ENCODE data around the gene PRKG1. TPM values are rescaled to one million over a fixed set of nuclear protein-coding genes. Genes with fewer than 3 reads are reported as not detected.
"Not testable (repeated sequence)": the region's sequence is repeated elsewhere in the genome, so short reads cannot be mapped to it uniquely, and the experiment has no call there.

The PRKG1 gene
- polyA plus RNA-seq, 1 donor from 2014 or later: 0.36 TPM

DNA sequence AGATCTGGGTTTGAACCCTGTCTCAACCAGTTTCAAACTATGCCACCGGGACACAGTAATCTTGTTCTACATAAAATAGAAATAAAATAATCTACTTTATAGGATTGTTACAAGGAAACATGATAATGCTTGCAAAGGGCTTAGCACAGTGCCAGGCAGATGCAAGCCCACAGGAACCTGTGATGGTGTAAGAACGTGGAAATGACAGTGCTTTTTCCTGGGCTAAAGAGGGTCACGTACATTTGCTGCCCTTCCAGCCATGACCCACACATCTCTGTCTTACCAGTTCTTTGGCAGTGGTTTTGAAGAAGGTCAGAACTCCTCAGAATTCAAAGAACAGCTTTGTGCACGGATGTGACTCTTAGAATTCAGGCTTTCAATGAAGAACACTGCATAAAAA, 342.2 kb downstream of the PRKG1 start:
- Mint-ChIP-seq H3K27me3 (no peaks in the 10 kb centered on the region), H3K36me3 (no peaks in the 10 kb centered on the region), H3K27ac (no peak overlapping the region), H3K4me1 (peaks cover 0 to under 1% (median 0%) of the 10 kb centered on the region in 3 donors), H3K9me3 (no peaks in the 10 kb centered on the region), H3K4me3 (no peak overlapping the region)

GRCh38 chr10:51419196-51420093, 345.2 kb downstream of the PRKG1 start:
- Mint-ChIP-seq H3K4me3 (no peak overlapping the region), H3K4me1 (peaks cover 0 to 2% (median 0%) of the 10 kb centered on the region in 3 donors), H3K36me3 (no peaks in the 10 kb centered on the region), H3K27me3 (no peaks in the 10 kb centered on the region), H3K27ac (no peak overlapping the region), H3K9me3 (no peaks in the 10 kb centered on the region)

- no peaks in the 10 kb centered on the region for H3K27me3 Mint-ChIP-seq
- H3K27ac Mint-ChIP-seq: no peak overlapping the region
- no peak overlapping the region for H3K4me3 Mint-ChIP-seq
- H3K4me1 Mint-ChIP-seq: peaks cover 0 to 2% (median 0%) of the 10 kb centered on the region in 3 donors
- H3K36me3 Mint-ChIP-seq: no peaks in the 10 kb centered on the region
- H3K9me3 Mint-ChIP-seq: no peaks in the 10 kb centered on the region
These were observed 347.6 kb downstream of the PRKG1 start for GRCh38 chr10:51421853-51422252.

DNA sequence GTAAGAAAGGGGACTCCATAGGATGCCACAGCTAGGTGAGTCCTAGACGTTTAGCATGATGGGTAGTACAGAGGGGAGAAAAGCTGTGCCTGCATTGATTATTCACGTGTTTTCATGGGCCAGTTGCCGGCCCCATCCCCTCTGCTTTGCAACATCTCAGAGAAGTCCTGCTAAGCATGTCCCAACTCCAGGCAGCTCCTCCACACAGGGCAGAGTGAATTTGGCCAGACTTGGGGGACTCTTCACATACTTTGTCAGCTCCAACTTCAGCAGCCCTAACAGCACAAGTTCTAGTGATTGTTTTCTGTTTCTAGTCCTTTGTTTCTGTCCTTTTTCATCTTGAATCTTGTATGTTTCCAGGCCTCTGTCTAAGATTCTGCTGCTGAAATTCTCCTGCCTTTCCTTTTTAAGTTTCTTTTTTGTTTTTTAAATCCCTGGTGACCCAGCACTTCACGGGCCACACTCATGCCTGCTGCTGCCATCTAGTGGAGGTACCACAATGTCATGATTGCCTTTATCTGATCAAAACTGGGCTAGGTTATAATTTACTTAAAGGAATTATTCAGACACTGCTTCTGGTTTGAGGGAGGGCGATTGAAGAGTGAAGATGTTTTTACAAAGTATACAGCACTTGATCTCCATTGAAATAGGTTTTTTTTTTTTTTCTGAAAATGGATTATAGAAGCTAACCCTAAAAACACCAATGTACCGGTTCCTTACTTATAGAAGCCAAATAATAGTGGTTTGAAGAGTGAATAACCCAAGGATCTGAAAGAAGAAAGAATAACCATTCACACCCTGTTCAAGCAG, 348.2 kb downstream of the PRKG1 start:
- Mint-ChIP-seq H3K27me3 (no peaks in the 10 kb centered on the region), H3K4me3 (no peak overlapping the region), H3K36me3 (no peaks in the 10 kb centered on the region), H3K4me1 (peaks cover 0 to 2% (median 0%) of the 10 kb centered on the region in 3 donors), H3K9me3 (no peaks in the 10 kb centered on the region), H3K27ac (no peak overlapping the region)

DNA sequence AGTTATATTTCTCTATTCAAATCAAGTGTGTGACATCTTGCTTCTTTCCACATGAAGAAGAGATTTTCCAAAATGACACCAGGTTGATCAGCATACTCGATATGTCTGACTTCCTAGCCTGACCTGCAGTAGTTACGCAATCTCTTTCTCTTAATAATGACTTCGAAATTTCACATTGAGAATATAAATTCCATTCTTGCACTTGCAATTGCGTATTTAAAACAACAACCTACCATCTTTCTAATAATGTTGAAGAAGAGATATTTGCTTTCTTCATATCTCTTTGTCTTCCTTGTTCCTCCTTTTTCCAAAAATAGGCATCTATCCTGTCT, 348.8 kb downstream of the PRKG1 start:
- no peaks in the 10 kb centered on the region for H3K36me3 Mint-ChIP-seq
- H3K27ac Mint-ChIP-seq: no peak overlapping the region
- H3K9me3 Mint-ChIP-seq: no peaks in the 10 kb centered on the region
- H3K4me3 Mint-ChIP-seq: no peak overlapping the region
- peaks cover 0 to 2% (median 0%) of the 10 kb centered on the region in 3 donors for H3K4me1 Mint-ChIP-seq
- H3K27me3 Mint-ChIP-seq: no peaks in the 10 kb centered on the region

DNA sequence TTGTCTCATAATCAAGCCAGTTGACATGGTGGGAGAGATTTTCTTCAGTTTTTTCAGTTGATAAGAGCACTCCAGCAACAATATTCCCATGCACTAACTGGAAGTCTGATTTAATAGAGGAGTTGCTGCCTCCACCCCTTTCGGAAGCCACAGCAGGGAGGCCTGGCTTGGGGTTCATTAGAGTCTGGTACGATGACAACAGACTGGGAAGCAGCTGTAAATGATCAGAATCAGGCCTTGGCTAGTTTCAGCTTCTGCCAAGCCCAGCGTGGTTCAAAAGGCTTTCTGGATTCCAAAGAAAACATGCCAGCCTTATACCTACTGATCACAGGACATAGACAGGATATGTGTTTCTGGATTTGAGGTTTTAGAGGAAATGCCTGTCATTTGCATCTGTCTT, 351.1 kb downstream of the PRKG1 start:
- H3K4me1 Mint-ChIP-seq: peaks cover 0 to 4% (median 0%) of the 10 kb centered on the region in 3 donors
- H3K27ac Mint-ChIP-seq: no peak overlapping the region
- no peaks in the 10 kb centered on the region for H3K9me3 Mint-ChIP-seq
- H3K27me3 Mint-ChIP-seq: no peaks in the 10 kb centered on the region
- peaks cover 2% of the 10 kb centered on the region for H3K36me3 Mint-ChIP-seq
- H3K4me3 Mint-ChIP-seq: no peak overlapping the region

- Mint-ChIP-seq H3K27me3 (no peaks in the 10 kb centered on the region), H3K4me1 (peaks cover 0 to 2% (median 0%) of the 10 kb centered on the region in 3 donors), H3K9me3 (no peaks in the 10 kb centered on the region), H3K36me3 (peaks cover 2% of the 10 kb centered on the region), H3K4me3 (no peak overlapping the region), H3K27ac (no peak overlapping the region)
These were observed 353.5 kb downstream of the PRKG1 start for GRCh38 chr10:51427758-51428157.

GRCh38 chr10:51430506-51430905, 356.2 kb downstream of the PRKG1 start:
- no peaks in the 10 kb centered on the region for H3K9me3 Mint-ChIP-seq
- H3K4me1 Mint-ChIP-seq: peaks cover 0 to 2% (median 0%) of the 10 kb centered on the region in 3 donors
- H3K4me3 Mint-ChIP-seq: no peak overlapping the region
- no peak overlapping the region for H3K27ac Mint-ChIP-seq
- H3K27me3 Mint-ChIP-seq: no peaks in the 10 kb centered on the region
- H3K36me3 Mint-ChIP-seq: peaks cover 2% of the 10 kb centered on the region

DNA sequence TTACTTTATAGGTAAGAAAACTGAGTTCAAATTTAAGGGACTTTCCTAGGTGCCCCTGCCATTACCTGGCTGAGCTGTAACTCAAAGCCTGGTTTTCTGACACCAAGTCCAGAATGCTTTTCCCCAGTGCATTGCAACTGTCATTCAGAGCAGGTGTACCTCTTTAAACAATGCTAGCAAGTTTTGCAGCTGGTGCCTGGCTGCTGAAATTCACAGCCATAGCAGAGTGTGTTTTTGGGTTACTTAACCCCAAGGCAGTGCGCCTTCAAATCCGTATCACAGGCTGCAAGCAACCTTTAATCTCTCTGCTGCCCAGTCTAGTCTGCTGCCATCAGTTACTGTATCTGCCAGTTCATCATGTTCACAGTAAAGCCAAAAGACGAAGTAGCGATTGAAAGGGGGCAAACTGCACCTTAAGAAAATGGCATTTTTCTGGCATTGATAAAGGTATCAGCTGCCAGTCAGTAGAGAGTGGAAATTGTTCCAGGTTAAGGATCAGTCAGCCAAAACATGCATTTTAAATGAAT, 359.7 kb downstream of the PRKG1 start:
- Mint-ChIP-seq H3K4me3 (no peak overlapping the region), H3K27me3 (no peaks in the 10 kb centered on the region), H3K27ac (no peak overlapping the region), H3K4me1 (peaks cover 0 to 2% (median 0%) of the 10 kb centered on the region in 3 donors), H3K9me3 (no peaks in the 10 kb centered on the region), H3K36me3 (peaks cover 2% of the 10 kb centered on the region)

GRCh38 chr10:51436805-51437204, 362.5 kb downstream of the PRKG1 start:
- Mint-ChIP-seq H3K27ac (no peak overlapping the region), H3K27me3 (no peaks in the 10 kb centered on the region), H3K4me3 (no peak overlapping the region), H3K36me3 (no peaks in the 10 kb centered on the region), H3K4me1 (peaks cover 0 to 1% (median 0%) of the 10 kb centered on the region in 3 donors), H3K9me3 (no peaks in the 10 kb centered on the region)

DNA sequence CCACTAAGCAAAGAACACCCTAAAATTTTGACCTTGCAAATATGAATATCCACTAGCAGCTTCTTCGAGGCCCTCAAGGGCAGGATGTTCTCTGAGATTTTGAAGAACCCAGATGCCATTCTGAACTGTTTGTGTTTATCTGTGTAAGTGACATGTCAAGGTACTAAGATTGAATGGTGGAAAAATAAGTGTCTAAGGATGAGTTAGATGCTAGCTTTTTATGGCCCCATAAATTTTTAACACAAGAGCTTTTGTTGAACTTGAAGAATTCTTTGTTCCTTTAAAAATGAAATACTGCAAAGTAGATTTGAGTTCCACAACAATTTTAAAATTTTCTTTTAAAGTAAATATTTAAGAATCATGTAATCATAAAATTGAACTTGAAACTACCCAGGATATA, 365.4 kb downstream of the PRKG1 start:
- no peaks in the 10 kb centered on the region for H3K27me3 Mint-ChIP-seq
- H3K36me3 Mint-ChIP-seq: no peaks in the 10 kb centered on the region
- H3K4me3 Mint-ChIP-seq: no peak overlapping the region
- H3K27ac Mint-ChIP-seq: no peak overlapping the region
- peaks cover 0 to 1% (median 0%) of the 10 kb centered on the region in 3 donors for H3K4me1 Mint-ChIP-seq
- no peaks in the 10 kb centered on the region for H3K9me3 Mint-ChIP-seq

DNA sequence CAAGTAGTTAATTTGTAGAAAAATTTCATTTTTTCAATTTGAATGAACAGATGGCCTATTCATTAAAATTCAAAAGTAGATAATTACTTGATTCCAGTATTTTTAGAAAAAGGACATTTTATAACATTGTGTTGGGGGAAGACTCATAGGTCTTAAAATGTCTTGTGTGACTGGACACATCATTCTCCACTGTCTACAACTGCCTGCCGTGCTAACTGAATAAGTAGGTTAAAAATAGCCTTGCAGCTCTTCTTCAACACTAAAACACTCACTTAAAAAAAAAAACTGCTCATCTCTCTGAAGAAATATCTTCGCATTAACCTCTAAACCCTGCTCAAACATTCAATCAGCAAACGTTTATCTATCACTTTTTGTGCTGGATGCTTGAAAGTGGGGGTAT, 371.3 kb downstream of the PRKG1 start:
- Mint-ChIP-seq H3K4me3 (no peak overlapping the region), H3K27ac (no peak overlapping the region), H3K9me3 (no peaks in the 10 kb centered on the region), H3K4me1 (peaks cover 0 to 1% (median 0%) of the 10 kb centered on the region in 3 donors), H3K27me3 (no peaks in the 10 kb centered on the region), H3K36me3 (no peaks in the 10 kb centered on the region)

GRCh38 chr10:51447119-51447518, 372.8 kb downstream of the PRKG1 start:
- no peaks in the 10 kb centered on the region for H3K36me3 Mint-ChIP-seq

GRCh38 chr10:51455762-51456161, 381.5 kb downstream of the PRKG1 start:
- not testable (repeated sequence) for H3K36me3 Mint-ChIP-seq, H3K4me3 Mint-ChIP-seq, H3K27ac Mint-ChIP-seq, H3K4me1 Mint-ChIP-seq, H3K27me3 Mint-ChIP-seq
- H3K9me3 Mint-ChIP-seq: peaks cover 5 to 11% (median 5%) of the 10 kb centered on the region in 3 donors

More at GRCh38 chr10:51447119-51447518, 372.8 kb downstream of the PRKG1 start:
- Mint-ChIP-seq H3K9me3 (no peaks in the 10 kb centered on the region), H3K4me3 (no peak overlapping the region), H3K27me3 (no peaks in the 10 kb centered on the region), H3K27ac (no peak overlapping the region), H3K4me1 (no peaks in the 10 kb centered on the region)

DNA sequence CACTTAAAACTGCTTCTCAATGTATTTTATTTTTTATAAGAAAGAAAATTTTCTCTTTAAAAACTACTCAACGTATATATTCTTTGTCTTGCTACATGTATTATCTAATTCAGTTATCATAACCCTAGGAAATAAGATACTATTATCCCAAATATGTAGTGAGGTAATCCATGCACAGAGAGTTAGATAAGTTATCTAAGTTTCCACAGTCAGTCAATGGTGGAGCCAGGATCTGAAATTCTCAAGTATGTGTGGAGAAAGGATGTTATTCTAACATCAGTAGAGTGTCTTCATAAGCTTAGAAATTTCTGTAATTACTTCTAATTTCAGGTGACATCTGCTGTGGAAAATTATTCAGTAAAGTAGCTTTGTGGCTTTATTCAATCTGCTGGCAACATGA, 385.2 kb downstream of the PRKG1 start:
- Mint-ChIP-seq H3K4me3 (no peak overlapping the region), H3K27ac (no peak overlapping the region), H3K9me3 (peaks cover 5 to 7% (median 5%) of the 10 kb centered on the region in 3 donors), H3K36me3 (no peaks in the 10 kb centered on the region), H3K4me1 (no peaks in the 10 kb centered on the region), H3K27me3 (no peaks in the 10 kb centered on the region)

All from IgD-negative memory B cell (primary cell).